Activated CD4-positive, alpha-beta T cell treated with anti-CD3 and anti-CD28 coated beads, Interleukin-2, amount 50 U/mL, for 16 hours (primary cell): Measurements from ENCODE around the gene MMP2.

Experiments used
- DNase-seq: peaks from one replicate; pipeline ENCODE4 v3.0.0-alpha.2; 2020

MMP2 gene

DNA sequence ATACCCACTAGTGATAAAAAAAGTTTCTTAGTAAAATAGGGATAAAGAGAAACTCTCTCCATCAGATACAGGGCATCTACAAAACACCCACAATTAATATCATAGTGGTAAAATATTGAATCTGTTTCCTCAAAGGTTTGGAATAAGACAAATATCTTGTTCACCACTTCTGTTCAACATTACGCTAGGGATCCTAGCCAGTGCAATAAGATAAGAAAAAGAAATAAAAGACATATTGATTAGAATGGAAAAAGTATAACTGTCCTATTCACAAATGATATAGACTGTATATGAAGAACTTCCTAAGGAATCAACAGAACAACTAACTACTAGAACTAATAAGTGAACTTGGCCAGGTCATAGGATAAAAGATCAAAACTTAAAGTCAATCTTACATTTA is 42.8 kb downstream of the MMP2 start:
- DNase-seq, result no peak

DNA sequence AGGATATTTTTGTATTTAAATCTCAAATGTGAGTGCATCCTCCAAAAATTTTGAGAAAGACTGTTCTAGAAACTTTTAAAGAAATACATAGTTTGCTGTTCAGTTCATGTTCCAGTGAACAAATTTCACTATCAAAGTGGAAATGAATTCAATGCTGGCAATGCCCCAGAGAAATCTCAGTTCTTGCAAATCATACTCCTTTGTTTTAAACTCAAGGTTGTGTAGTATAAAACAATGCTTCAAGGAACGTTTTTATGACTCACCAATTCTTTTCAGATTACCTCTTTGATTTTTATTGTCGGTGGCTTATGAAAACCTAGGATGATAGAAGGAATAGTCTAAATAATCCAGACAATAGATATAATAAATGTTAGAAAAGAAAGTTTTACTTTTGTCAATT is 47.4 kb downstream of the MMP2 start:
- no peak for DNase-seq

DNA sequence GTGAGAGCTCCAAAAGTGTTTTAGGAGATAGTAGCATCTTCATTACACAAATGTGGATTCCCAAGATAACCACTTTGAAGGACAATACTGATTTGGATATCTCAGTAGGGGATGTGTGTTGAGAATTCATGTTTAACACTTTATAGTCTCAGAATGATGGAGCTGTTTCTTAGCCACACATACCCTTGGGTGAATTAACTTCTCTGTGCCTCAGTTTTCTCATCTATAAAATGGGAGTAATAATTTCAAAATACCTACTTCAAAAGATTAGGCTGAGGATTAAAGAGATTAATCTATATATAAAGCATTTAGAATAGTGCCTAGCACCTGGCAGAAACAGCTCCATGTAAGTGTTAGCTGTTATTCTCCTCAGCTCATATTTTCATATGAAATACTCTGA is 48.9 kb downstream of the MMP2 start:
- DNase-seq, result no peak

- no peak for DNase-seq
Measured at GRCh38 chr16:55529018-55529417, 50.0 kb downstream of the MMP2 start.

GRCh38 chr16:55530316-55530856 is 51.4 kb downstream of the MMP2 start:
- DNase-seq, result no peak

- DNase-seq, result no peak
Measured at GRCh38 chr16:55532227-55532626, 53.2 kb downstream of the MMP2 start.

DNA sequence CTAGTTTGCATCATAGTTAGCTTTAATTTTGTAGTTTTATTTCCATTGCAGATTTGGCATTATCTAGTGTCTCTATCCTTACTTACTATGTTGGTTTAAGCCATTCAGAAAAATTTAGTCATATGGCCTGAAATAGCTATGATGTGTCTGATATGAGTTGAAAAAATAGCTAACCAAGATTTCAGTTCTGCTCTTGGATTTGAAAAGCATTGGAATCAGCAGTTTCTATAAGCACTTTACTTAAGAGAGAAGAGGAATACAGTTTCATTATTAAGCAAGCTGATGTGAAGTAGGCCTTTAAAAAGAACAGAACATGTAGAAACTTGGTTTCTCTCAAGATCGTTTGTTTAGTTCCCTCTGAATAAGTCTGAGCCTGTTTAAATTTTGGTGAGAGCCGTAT is 55.8 kb downstream of the MMP2 start:
- DNase-seq, result no peak

DNA sequence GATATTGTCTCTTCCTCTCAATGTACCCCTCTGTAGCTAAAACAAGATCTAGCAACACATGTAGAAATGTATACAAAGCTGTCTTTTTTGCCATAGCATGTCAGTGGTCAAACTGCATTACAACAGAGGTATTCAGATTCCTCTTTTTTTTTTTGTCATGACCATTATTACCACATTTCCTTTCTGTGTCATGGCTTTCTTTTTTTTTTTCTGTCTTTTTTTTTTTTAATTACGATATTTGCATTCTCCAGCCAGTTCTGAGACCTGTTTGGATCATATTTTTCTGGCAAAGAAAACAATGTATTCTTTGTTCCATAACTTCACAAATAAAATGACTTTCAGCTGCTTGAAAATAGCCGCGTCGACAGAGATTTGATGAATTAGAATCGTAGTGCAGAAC is 60.1 kb downstream of the MMP2 start:
- no peak for DNase-seq

DNA sequence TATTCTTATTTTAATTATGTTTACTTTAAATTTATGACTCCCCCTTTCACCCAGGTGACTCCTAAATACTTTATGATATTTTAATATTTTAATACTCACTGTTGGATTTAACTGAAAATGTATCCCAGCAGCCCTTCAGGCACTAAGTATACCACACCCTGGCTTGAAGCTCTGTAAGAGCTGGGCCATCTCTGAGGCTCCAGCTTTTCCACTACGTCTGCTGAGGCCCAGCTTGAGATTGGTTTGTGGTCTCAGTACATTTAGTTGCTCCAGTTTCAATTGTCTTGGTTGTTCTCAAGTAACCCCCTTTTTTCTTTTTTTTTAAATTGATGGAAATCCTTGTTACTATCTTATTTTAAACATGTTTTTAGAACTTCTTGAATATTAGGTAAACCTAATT is 60.5 kb downstream of the MMP2 start:
- DNase-seq, result no peak

DNA sequence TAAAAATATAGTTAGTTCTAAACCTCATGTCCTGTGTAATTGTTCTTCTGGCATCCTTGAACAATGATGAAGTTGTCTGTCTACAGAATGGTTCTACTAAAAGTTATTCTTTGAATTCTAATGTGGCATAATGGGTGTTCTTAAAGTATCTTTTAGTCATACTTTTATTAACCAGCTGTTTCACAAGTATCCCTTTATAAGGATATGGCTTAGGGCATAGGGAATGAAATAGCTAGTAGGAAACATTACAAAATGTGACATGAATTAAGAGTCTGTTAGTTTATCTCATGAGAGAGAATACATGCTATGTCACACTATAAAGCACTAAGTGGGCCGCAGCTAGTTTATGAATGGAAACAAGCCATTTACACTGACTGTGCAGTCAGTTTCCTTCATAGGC is 61.2 kb downstream of the MMP2 start:
- no peak for DNase-seq

- DNase-seq, result no peak
Measured at GRCh38 chr16:55542459-55543082, 63.6 kb downstream of the MMP2 start.

DNA sequence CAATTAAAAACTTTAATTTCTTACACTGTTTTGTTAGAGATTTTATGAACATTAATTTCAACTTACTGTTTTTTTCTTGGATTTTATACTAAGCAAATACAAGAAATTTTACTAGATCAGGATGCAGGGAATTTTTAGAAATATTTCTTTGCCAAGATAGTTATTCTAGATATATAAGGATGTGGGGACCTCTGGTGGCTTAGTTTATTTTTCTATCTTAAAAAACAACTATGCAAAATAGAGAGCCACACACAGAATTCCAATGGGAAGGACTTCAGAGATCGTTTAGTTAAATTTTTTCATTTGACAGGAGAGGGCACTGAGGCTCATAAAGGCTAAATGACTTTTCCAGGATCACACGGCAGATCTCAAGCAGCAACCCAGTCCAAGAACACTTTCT is 64.5 kb downstream of the MMP2 start:
- DNase-seq, result no peak

GRCh38 chr16:55552621-55553020 is 73.6 kb downstream of the MMP2 start:
- DNase-seq, result no peak

- no peak for DNase-seq
Measured at GRCh38 chr16:55555436-55555835, 76.4 kb downstream of the MMP2 start.
